Endometrial microvascular endothelial cells (primary cell): ENCODE results near the gene CLDN9. TPM values are rescaled to one million over a fixed set of nuclear protein-coding genes. Genes with fewer than 3 reads are reported as not detected.

ENCODE experiments used
- in situ Hi-C: cut with HindIII; loops from 2 replicates; pipeline ENCODE4 v1.10.0; 2017; ENCODE audit warnings: low sequenced_read_pairs, low pct_unique_long_range_greater_than_20kb; ENCODE audit errors: inconsistent ontology term
- total RNA-seq: library from RNA; depleted of rRNA; stranded (reverse); fragments of >200 nt; gene quantifications from one replicate; pipeline ENCODE4 v1.2.3, GENCODE V29; 2015; ENCODE audit errors: inconsistent ontology term

Gene CLDN9
- total RNA-seq, 1 donor from 2014 or later, result not detected

DNA sequence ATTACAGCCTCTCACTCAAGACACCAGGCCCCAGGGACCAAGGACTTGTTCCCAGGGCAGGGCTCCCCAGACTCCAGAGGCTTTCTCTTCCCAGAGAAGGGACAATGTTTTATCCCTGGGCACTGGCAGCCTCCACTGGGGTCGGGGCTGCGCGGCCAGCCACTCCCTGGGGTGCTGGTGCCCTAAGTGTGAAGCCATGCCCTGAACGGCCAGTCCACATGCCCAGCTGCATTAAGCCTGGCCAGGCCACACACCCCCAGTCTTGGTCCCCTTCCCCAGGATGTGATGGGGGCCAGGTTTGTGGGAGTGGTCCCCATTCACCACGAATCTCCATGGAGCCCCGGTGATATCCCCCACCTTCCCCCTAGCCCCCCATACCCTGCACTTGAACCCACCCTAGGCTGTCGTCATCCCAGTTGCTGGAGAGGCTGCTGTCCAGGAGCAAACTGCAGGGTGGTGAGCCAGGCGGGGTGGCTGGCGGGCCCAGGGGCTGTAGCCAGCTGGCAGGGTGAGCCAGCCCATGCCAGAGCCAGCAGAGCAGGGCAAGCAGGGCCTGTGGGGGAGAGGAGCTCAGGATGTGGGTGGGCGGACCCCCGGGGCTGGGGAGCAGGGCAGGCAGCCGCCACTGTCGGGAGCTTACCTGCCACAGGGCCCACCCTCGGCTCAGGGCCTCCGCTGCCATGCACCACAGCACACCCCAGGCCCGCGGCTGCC lies 39.0 kb upstream of the CLDN9 start:
- in situ Hi-C loops, result no loop called here

GRCh38 chr16:2974319-2975056 lies 38.2 kb upstream of the CLDN9 start:
- in situ Hi-C loops, result no loop called here

DNA sequence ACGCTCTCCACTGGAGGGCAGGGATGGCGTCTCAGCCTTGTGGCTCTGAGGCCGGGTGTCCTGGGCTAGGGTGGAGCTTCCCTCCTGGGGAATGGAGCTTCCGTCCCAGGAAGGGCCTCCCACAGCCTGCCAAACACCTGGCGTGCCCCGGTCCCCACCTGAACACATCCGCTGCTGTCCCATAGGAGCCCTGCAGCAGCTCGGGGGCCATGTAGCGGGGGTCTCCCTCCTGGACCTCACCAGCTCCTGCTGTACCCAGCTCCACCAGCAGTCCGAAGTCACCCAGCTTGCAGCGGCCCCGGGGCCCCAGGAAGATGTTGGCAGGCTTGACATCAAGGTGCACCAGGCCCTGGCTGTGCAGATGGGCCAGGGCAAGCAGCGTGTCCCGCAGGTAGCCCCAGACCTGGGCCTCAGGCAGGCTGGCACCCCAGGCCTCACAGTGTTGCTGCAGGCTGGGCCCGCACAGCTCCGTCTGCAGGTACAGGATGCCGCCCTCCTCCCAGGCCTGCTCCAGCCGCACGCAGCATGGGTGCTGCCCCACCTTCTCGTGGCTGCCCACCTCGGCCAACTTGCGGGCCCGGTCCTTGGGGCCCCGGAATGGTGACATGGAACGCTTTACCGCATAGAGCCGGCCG lies 37.4 kb upstream of the CLDN9 start:
- in situ Hi-C loops, result no loop called here

DNA sequence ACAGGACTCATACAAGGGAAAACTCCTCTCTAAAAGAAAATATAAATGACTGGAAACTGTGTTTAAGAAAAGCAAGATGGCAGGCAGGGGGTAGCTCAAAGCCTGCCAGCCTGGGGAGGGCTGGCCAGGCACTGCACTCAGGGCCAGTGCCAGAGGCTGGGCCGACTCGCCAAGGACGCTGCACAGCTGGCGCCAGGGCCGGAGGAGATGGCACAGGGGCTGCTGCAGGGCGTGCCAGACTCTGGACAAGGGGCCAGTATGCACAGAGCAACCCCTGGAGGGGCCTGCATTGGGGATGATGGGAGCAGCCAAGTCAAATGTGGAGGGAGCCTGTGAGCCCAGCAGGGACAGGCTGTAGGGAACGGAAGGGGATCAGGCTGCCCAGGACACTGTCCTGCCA lies 36.5 kb upstream of the CLDN9 start:
- in situ Hi-C loops, result no loop called here

DNA sequence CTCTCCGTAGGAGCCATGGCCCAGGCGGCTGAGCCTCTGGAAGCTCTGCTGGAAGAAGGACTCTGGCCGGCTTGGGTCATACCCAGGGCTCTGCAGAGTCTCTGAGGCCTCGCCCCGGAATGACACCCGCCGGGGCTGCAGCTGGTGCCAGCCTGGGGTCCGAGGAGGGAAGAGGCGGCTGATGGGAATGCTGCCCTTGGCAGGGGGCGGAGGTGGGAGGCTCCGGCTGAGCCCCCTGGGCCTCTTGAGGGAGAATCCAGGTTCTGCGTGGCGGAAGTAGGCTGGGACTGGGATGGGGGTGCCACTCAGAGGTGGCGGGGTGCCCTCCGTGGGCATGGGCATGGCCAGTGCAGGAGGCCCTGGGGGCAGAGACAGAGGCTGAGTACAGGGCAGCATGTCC lies 36.0 kb upstream of the CLDN9 start:
- in situ Hi-C loops, result no loop called here

DNA sequence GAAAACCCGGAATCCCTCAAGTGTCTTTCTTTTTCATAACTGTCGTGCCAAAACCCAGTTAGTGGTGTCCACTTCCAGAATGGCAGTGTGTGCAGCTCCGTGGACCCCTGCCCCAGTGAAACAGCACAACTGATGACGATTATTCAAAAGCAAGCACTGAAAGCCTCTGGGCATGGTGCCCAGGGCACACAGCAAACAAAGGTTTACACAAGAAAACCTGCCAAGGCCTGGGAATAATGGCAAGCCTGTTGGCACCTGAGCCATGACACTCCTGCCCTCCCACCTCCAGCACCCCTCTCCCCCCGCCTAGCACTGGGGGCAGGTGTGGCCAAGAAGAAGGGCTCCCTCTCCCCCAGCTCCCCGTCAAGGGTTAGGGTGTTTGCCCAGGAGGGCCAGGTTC lies 35.3 kb upstream of the CLDN9 start:
- in situ Hi-C loops, result no loop called here

GRCh38 chr16:2979669-2980226 lies 33.0 kb upstream of the CLDN9 start:
- in situ Hi-C loops, result no loop called here

DNA sequence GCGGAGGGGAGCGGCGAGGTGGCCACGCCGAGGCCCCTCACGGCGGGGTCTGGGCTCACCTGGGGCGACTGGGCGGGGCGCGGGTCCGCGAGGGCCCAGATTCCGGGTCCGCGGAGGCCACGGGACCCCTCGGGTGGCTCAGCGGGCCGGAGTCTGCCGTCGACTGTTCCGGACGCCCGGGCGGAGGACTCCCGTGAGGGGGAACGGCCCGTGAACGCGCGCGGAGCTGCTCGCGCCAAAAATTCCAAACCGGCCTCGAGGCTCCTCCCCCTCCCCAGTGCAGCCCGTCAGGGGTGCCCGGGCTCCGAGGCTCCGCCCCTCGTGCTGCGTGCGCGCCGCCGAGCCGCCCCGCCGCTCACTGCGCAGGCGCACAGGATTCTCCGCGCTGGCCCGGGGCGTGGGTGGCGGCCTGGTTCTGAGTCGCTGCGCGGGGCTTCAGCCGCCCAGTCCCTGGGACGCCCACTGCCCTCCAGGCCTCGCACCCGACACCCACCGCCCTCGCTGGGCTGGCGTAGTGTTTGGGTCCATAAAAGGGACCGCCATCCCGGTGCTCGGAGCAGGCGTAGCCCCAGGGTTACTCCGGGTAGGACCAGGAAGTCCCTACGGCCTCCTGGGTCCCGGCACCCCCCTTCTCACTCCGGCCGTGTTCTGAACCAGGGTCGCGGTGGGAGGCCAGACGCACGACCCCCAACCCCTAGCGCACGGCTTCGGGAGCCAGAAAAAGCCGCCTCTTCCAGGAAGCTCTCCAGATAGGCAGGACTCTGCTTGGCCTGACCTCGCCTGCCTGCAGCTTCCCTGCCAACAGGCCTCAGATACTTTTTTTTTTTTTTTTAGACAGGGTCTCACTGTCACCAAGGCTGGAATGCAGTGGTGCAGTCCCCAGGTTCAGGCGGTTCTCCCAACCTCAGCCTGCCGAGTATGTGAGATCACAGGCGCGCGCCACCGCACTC lies 32.2 kb upstream of the CLDN9 start, which contains the start of gene PKMYT1:
Gene PKMYT1, minus strand, starts transcription at position 220 of the 950 bp plus-strand sequence. CDS start 789 bp downstream, outside the sequence.
- in situ Hi-C loops, result no loop called here

- in situ Hi-C loops, result no loop called here
These were observed 31.4 kb upstream of the CLDN9 start for GRCh38 chr16:2981177-2981898.

DNA sequence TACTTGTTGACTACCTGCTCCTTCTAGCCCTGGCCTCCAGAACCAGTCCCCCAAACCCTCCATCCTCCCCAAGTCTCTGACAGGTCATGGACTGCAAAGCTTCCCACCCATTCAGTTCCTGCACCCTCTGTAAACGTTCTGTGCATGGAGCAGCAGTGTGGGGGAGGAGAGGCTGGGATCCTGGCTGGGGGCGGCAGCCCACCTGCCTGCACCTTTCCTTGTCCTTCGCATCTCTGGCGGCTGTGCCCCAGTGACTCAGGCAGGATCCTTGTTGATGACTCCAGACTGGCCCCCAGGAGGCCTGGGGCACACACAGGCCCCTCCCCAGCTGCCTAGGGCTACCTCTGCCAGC lies 30.8 kb upstream of the CLDN9 start:
- in situ Hi-C loops, result no loop called here

DNA sequence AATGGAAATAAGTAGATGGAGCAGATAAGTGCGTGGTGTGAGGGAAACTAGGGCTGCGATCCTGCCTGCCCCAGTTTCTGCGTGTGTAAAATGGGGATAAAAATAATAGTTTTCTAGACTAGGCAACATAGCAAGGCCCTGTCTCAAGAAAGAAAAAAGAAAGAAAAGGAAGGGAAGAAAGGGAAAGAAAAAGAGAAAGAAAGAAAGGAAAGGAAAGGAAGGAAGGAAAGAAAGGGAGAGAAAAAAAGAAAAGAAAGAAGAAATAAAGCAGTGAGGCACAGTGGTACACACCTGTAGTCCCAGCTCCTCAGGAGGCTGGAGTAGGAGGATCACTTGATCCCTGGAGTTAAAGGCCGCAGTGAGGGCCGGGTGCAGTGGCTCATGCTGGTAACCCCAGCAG lies 30.3 kb upstream of the CLDN9 start:
- in situ Hi-C loops, result no loop called here

DNA sequence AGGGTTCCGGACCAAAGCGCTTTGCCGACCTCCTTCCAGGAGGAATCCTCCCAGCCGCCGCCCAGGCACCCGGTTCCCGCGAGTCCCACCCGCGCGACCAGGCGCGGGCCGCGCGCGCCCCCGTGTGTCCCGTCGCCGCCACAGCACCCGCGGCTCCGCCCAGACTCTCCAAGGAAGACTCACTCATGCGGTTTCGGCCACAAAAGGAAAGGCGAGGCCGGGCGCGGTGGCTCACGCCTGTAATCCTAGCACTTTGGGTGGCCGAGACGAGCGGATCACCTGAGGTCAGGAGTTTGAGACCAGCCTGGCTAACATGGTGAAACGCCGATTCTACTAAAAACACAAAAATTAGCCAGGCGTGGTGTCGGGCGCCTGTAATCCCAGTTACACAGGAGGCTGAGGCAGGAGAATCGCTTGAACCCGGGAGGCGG lies 29.0 kb upstream of the CLDN9 start:
- in situ Hi-C loops, result no loop called here

DNA sequence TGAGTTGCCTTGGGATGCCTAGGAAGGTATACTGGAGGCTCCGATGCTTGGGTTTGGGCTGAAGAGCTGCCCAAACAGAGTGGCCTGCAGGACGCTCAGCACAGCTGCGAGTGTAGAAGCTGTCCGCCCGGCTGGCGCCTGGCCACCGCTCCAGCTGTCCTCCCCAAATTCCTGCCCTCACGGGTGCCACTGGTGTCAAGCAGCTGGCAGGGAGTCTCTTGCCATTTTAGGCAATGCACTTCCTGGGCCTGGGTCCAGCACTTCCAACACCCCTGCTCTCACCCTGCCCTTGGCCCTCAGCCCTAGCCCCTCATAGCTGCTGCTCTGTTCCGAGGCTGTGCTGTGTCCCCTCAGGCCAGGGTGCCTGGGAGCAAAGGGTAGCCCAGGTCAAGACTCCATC lies 27.3 kb upstream of the CLDN9 start:
- in situ Hi-C loops, result no loop called here

DNA sequence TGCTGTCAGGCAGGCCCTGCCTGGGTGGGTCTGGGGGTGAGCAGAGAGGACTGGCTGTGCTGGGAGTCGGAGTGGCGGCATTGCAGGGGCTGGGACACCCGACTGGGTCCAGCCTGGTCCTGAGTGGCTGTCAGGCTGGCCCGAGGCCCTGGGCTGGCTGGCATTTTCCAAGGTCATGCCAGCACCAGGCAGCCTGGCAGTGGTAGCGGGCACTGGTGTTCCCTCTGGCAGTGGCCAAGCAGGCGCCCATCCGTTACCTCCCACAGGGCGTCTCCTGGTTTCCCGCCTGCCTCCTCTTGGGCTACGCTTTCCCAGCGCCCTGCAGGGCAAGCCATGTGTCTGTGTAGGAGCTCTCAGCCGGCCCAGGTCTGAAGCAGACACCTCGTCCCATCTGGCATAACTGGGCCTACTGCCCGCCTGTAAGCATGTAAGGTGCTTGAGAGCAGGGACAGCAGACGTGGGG lies 26.8 kb upstream of the CLDN9 start:
- in situ Hi-C loops, result no loop called here

- in situ Hi-C loops, result no loop called here
These were observed 26.0 kb upstream of the CLDN9 start for GRCh38 chr16:2986623-2987188.

GRCh38 chr16:2987286-2987685 lies 25.4 kb upstream of the CLDN9 start:
- in situ Hi-C loops, result no loop called here

DNA sequence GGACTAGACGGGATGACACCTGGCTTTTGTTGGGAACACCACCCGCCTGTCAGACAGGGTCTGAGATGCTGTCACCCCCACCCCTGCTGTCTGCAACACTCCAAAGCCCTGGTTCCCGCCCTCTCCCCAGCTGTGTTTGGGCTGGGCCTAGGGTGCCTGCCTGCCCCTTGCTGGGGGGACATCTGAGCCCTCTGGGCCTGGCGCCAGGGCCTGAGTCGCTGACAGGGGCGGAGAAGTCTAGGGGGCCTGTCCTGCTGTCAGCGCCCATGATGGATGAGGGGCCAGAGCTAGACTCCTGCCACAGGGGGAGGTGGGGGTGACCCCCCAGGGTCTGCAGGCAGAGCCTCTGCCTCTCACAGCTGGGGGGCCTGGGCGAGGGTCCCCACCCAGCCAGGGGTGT lies 24.9 kb upstream of the CLDN9 start:
- in situ Hi-C loops, result no loop called here
